Muscle of leg (tissue), 11 donors: ENCODE data around the gene RNU6-1. TPM values are rescaled to one million over a fixed set of nuclear protein-coding genes. Genes with fewer than 3 reads are reported as not detected.

ENCODE experiments used
- DNase-seq: peaks from one replicate; pipeline ENCODE4 v3.0.0; 2013
- H3K27ac ChIP-seq: one replicate; pipeline ENCODE4 v1.5.1; 2013; ENCODE audit warnings: mild to moderate bottlenecking, low read length, control low read depth
- H3K27me3 ChIP-seq: one replicate; pipeline ENCODE4 v1.6.1; 2013; ENCODE audit warnings: low read length; ENCODE audit not compliant: control insufficient read depth, insufficient read depth
- H3K36me3 ChIP-seq: one replicate; pipeline ENCODE4 v1.6.1; 2013; ENCODE audit warnings: low read length; ENCODE audit not compliant: control insufficient read depth, insufficient read depth
- H3K4me1 ChIP-seq: one replicate; pipeline ENCODE4 v1.6.1; 2013; ENCODE audit warnings: low read length; ENCODE audit not compliant: control insufficient read depth, insufficient read depth
- H3K4me3 ChIP-seq: one replicate; pipeline ENCODE4 v1.5.1; 2013; ENCODE audit warnings: low read length, control low read depth
- H3K9me3 ChIP-seq: replicated peaks from 2 replicates; pipeline ENCODE4 v1.6.1; 2013; ENCODE audit warnings: low read depth, low read length; ENCODE audit not compliant: control insufficient read depth
- WGBS: methylation state at CpG from one replicate; pipeline ENCODE4 v1.1.5; 2013; ENCODE audit warnings: missing lambda C conversion rate; ENCODE audit not compliant: insufficient coverage; 5-methylcytosine and 5-hydroxymethylcytosine counted together
- polyA plus RNA-seq, 8 donors: library from polyadenylated mRNA; unstranded; fragments of 120-200 nt; gene quantifications; one replicate each; pipeline versions ENCODE4 v1.2.1 to v1.2.3, GENCODE V29; 2013; ENCODE audit warnings: inconsistent platforms in 1 of 8, low replicate concordance in 1 of 8; ENCODE audit not compliant: insufficient read length in 8 of 8, insufficient read depth in 1 of 8
- total RNA-seq: library from RNA; stranded (reverse); fragments of 120-200 nt; gene quantifications from one replicate; pipeline ENCODE4 v1.2.4, GENCODE V29; 2013

The RNU6-1 gene
- total and polyA plus RNA-seq, 9 donors: not detected

DNA sequence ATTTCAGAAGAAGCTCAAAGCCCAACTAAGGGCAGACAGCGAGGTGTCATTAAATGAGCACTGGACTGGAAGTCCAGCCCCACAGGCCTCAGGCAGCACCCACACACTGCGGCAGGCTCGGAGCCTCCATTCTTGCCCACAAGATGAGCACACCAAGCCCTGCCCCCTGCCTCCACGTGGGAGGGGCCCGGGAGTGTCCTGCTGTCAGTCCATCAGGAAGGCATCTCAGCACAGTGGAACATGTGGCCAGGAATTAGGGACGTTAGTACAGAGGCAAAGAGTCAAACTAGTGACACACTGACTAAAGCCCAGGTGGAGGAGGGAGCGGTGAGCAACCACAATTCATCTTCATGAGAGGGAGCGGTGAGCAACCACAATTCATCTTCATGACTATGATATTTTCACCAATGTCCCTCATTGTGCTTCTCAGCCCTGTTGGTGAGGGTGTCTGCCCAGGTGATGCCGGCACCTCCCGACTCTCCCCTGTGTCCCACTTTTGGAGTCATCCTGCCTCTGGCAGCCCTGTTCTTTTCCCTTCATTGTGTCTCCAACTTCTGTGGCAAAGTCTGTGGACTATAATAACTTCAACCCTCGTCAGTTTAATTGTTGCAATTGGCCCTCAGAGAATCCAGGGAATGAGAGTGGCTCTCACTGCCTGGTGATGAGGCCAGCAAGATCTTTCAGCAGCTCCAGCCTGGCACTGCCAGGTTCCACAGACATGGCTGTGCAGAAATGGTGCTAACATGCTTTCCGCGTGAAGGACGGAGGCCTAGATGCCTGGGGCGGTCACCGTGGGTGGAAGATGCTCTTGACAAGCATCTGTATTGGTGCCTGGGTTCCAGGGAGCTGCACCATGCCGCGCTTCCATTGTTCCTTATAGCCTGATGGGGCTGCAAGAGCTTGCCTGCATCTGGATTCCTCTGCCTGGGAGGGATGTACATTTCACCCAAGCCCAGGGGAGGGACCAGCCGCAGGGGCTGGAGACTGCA, 37.6 kb downstream of the RNU6-1 start:
- Histone ChIP-seq H3K9me3 (no peaks in the 10 kb centered on the region), H3K27me3 (no peaks in the 10 kb centered on the region), H3K27ac (no peak overlapping the region), H3K4me1 (peaks cover 3% of the 10 kb centered on the region), H3K36me3 (peaks cover 23% of the 10 kb centered on the region), H3K4me3 (no peak overlapping the region)
- 90% methylated on average over 17 of the region's 19 CpGs for WGBS
- DNase-seq: no peak

DNA sequence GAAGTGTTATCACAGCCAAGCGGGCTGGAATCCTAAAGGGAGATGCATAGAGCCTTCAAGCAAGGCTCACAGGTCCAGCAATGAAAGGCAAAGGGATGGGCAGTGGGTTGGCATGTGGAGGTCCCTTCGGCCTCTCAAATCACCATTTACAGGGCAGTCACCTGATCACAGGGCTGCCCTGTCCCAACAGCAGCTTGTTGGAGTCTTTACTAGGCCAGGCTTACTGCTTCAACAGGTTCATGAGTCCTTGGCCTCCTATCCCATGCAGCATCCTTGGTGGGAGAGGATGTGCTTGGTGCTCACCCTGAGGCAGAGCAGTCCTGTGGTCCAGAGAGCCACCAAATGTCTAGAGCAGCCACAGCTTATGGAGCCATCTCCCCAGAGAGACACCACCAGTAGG, 38.7 kb downstream of the RNU6-1 start:
- WGBS: 80% methylated on average over 1 of the region's 2 CpGs
- no peak for DNase-seq
- H3K27ac ChIP-seq: no peak overlapping the region
- H3K4me1 ChIP-seq: peaks cover 5% of the 10 kb centered on the region
- H3K4me3 ChIP-seq: no peak overlapping the region
- H3K36me3 ChIP-seq: peaks cover 15% of the 10 kb centered on the region
- no peaks in the 10 kb centered on the region for H3K9me3 ChIP-seq
- H3K27me3 ChIP-seq: no peaks in the 10 kb centered on the region

DNA sequence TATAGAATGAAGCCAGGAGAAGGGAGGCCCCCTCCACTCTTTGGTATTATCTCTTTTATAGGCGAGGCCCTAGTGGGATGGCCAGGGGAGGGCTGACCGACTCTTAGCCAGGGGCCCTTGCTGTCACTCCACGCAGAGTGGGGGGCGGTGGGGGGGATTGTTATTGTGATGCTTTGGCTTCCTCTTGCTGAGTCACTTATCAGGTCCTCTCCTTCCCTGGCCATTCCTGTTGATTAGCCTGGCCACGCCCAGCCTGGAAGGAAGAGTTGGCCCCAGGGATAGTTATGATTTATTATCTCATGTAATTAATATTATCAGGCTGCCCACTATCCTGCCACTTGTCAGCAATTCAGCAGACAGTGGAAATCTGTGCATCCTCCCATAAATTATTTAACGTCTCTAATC, 40.0 kb downstream of the RNU6-1 start:
- H3K4me3 ChIP-seq: no peak overlapping the region
- H3K27ac ChIP-seq: no peak overlapping the region
- H3K36me3 ChIP-seq: peaks cover 15% of the 10 kb centered on the region
- H3K4me1 ChIP-seq: peaks cover 4% of the 10 kb centered on the region
- no CpG with 5 or more reads among the region's 6 CpGs for WGBS
- H3K9me3 ChIP-seq: peaks cover 2% of the 10 kb centered on the region
- no peaks in the 10 kb centered on the region for H3K27me3 ChIP-seq
- DNase-seq: no peak

DNA sequence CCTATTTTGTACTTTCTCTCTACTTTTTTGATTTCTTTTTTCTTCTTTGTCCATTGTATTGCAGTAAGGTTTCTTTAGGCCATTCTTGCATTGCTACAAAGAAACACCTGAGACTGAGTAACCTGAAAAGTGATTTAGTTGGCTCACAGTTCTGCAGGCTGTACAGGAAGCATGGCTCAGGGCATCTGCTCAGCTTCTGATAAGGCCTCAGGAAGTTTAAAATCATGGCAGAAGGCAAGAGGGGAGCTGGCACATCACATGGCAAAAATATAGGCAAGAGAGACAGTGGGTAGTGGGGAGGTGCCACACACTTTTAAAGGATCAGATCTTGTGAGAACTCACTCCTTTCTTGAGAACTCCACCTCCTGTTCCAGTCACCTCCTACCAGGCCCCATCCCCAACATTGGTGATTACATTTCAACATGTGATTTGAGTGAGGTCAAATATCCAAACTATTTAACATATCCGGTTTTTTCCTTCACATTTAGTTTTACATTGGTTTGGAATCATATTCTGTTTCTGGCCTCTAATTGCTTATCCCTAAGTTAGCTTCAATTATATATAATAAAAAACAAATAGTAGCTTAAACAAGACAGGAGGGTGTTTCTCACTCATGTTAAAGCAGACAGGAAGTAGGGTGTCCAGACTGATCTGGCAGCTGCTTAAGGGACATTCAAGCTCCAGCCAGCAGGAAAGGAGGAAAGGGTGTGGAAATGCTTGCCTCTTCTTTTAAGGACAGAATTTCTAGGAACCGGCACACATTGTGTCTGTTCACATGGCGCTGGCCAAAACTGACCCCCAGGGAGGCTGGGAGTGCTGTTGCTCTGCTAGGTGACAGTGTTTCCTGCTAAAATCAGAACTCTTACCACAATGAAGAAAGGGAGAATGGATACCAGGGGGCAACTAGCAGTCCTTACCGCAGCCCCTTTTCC, 43.4 kb downstream of the RNU6-1 start:
- 28% methylated on average over 2 of the region's 4 CpGs for WGBS
- Histone ChIP-seq H3K9me3 (peaks cover 4% of the 10 kb centered on the region), H3K27ac (no peak overlapping the region), H3K4me1 (peaks cover 2% of the 10 kb centered on the region), H3K36me3 (peaks cover 9% of the 10 kb centered on the region), H3K4me3 (no peak overlapping the region), H3K27me3 (no peaks in the 10 kb centered on the region)
- DNase-seq: peak; percentile 56

DNA sequence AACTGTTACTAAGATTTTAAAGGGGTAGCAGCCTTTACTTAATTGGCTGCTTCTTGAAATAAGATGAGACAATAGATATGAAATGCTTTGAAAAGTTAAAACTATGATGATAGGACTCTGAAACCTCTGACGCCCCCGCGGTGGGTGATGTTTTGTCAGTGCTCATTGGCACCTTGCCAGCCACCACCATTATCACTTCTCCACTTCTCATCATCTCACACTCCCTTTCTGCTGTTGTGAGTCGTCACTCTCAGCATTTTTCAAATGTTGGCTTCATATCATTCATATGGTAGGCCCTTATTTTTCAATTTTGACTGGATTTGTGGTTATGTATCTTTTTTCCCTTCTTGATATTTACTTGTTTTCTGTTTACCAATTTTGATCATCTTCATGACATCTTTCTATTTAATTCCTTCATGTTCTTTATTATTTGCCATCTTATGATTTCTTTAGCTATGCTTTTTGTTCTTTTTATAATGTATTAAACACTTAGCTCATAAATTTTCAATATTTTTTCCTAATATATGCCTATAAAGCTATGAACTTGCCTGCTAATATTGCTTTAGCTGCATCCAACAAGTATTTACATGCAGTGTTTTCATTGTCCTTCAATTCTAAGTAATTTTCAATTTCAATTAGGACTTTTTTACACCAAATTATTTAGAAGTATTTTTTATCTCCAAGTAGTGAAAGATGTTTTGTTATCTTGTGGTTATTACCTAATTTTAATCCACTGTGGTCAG, 44.8 kb downstream of the RNU6-1 start:
- Histone ChIP-seq H3K4me3 (no peak overlapping the region), H3K27me3 (no peaks in the 10 kb centered on the region), H3K4me1 (peaks cover 2% of the 10 kb centered on the region), H3K27ac (no peak overlapping the region), H3K36me3 (peaks cover 7% of the 10 kb centered on the region), H3K9me3 (peaks cover 4% of the 10 kb centered on the region)
- WGBS: 100% methylated on average over 3 of the region's 4 CpGs
- no peak for DNase-seq

DNA sequence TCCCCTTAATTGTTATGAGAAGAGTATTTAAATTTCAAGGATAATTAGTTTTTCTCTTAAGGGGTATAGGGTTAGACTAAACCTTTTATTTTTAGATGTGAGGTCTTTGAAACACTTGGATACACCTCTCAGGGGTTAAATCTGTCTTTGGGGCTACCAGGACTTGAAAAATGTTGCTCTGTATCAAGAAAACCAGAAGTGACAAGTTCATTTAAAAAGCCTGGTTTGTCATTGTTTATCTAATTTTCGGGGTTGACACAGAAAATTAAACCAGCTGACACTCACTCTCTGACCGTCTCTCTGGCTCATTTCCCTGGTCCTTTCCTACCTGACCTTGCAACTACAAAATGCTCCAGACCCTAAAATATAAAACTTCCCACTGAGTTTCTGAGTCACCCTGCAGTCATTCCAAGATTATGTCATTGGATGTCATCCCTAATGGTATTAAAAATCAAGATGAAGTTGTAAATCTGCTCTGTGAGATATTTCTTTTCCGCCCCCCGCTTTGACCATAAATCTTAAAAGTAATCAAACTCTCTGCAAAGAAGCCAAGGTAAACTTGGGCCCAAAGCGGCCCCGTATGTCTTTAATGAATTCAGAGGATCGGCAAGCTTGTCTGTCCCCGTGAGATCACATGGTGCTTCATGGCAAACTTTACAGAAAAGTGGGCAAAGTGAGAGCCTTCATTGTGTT, 47.4 kb downstream of the RNU6-1 start:
- Histone ChIP-seq H3K4me3 (no peak overlapping the region), H3K27ac (no peak overlapping the region), H3K4me1 (peaks cover 2% of the 10 kb centered on the region), H3K27me3 (no peaks in the 10 kb centered on the region), H3K9me3 (peaks cover 4% of the 10 kb centered on the region), H3K36me3 (no peaks in the 10 kb centered on the region)
- WGBS: 70% methylated on average over 2 of the region's 8 CpGs
- no peak for DNase-seq

DNA sequence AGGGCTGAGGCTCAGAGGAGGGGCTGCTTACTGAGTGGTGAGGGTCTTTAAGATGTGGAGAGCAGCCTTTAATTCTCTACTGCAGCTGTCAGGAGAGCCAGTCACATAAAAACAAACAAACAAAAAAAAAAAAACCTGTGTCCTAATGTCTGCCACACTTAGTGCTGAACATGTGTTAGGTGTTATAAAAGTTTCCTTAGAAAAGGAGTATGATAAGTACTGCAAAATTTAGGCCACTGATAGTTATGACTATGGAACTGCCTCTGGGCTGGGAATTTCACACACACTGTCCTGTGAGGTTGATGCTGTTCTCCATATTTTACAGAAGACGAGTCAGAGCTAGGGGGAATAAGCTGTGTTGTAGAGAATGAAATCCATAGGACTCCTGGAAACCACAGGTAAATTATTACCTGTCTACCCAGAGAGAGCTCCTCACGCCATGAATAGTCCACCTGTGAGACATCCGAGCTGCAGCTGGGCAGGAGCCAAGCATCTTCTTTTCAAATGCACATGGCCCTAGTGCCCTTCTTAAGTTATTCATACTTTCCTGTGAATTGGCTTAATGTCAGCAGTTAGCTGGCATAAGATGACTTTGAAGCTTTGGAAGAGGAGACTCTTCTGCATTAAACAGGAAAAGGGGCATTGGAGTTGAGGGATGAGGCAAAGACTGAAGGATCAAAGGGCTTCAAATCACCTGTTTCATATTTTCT, 49.1 kb downstream of the RNU6-1 start:
- DNase-seq: no peak
- no peak overlapping the region for H3K4me3 ChIP-seq
- no peaks in the 10 kb centered on the region for H3K36me3 ChIP-seq
- peaks cover 4% of the 10 kb centered on the region for H3K9me3 ChIP-seq
- H3K27me3 ChIP-seq: no peaks in the 10 kb centered on the region
- no peak overlapping the region for H3K27ac ChIP-seq
- no peaks in the 10 kb centered on the region for H3K4me1 ChIP-seq
- WGBS: no CpG with 5 or more reads among the region's 3 CpGs
